CD14-positive monocyte (primary cell): ENCODE data around the gene SKOR1. TPM values are rescaled to one million over a fixed set of nuclear protein-coding genes. Genes with fewer than 3 reads are reported as not detected.
A peak's percentile ranks its signal among the peaks of the same experiment; 100 is the strongest.

Experiments used
- DNase-seq, 3 donors: peaks; one replicate each; pipeline ENCODE4 v3.0.0-alpha.2; 2011 to 2022
- H2AFZ ChIP-seq: 2 replicates; pipeline ENCODE4 v1.6.0; 2012; ENCODE audit warnings: mild to moderate bottlenecking, low read depth, low read length, inconsistent platforms; ENCODE audit not compliant: insufficient read depth, poor library complexity, severe bottlenecking
- H3K27ac ChIP-seq, 2 donors: 1 replicate in 1 of 2; 2 replicates in 1 of 2; pipeline ENCODE4 v1.5.1; 2012 to 2013; ENCODE audit warnings: low read length in 2 of 2, control low read depth in 1 of 2, inconsistent platforms in 1 of 2, low read depth in 1 of 2, mild to moderate bottlenecking in 1 of 2
- H3K27me3 ChIP-seq, 2 donors: one replicate each; pipeline versions ENCODE4 v1.6.0 to v1.6.1; 2011 to 2013; ENCODE audit warnings: low read length in 2 of 2; ENCODE audit not compliant: control insufficient read depth in 2 of 2, insufficient read depth in 2 of 2
- H3K36me3 ChIP-seq, 2 donors: replicated peaks in 1 of 2; 1 replicate in 1 of 2; 2 replicates in 1 of 2; pipeline versions ENCODE4 v1.5.1 to v1.6.1; 2012 to 2013; ENCODE audit warnings: low read length in 2 of 2, control low read depth in 1 of 2, inconsistent platforms in 1 of 2, mild to moderate bottlenecking in 1 of 2; ENCODE audit not compliant: insufficient read depth in 2 of 2, control insufficient read depth in 1 of 2
- H3K4me1 ChIP-seq, 2 donors: 1 replicate in 1 of 2; 2 replicates in 1 of 2; pipeline versions ENCODE4 v1.5.1 to v1.6.1; 2012 to 2013; ENCODE audit warnings: low read length in 2 of 2, control low read depth in 1 of 2, inconsistent platforms in 1 of 2, mild to moderate bottlenecking in 1 of 2, moderate library complexity in 1 of 2; ENCODE audit not compliant: insufficient read depth in 2 of 2, control insufficient read depth in 1 of 2
- H3K4me2 ChIP-seq: replicated peaks from 2 replicates; pipeline ENCODE3; 2012; ENCODE audit warnings: low read length, moderate library complexity, mild to moderate bottlenecking; ENCODE audit not compliant: poor library complexity, severe bottlenecking; ENCODE audit errors: extremely low read depth
- H3K4me3 ChIP-seq, 3 experiments: fragments of 200-600 bp in 1 of 3; sonication (generic) in 1 of 3; replicated peaks in 1 of 3; 1 replicate in 2 of 3; 2 replicates in 1 of 3; pipeline ENCODE4 v1.5.1; 2011 to 2013; ENCODE audit warnings: low read length in 3 of 3, mild to moderate bottlenecking in 3 of 3, control low read depth in 2 of 3, low read depth in 2 of 3, inconsistent platforms in 1 of 3, moderate library complexity in 1 of 3
- H3K79me2 ChIP-seq: 2 replicates; pipeline ENCODE4 v1.6.0; 2012; ENCODE audit warnings: mild to moderate bottlenecking, control low read depth, inconsistent platforms, low read length, moderate library complexity; ENCODE audit not compliant: insufficient read depth
- H3K9ac ChIP-seq: 2 replicates; pipeline ENCODE4 v1.6.0; 2017; ENCODE audit warnings: low read length, mild to moderate bottlenecking; ENCODE audit not compliant: insufficient read depth, poor library complexity, severe bottlenecking
- H3K9me3 ChIP-seq, 2 donors: replicated peaks in 1 of 2; 1 replicate in 1 of 2; 2 replicates in 1 of 2; pipeline versions ENCODE4 v1.5.1 to v1.6.1; 2012 to 2013; ENCODE audit warnings: low read length in 2 of 2, control low read depth in 1 of 2; ENCODE audit not compliant: control insufficient read depth in 1 of 2, insufficient read depth in 1 of 2
- H4K20me1 ChIP-seq: 2 replicates; pipeline ENCODE4 v1.6.0; 2012; ENCODE audit warnings: mild to moderate bottlenecking, low read length, control low read depth, moderate library complexity; ENCODE audit not compliant: insufficient read depth
- H3K27ac Mint-ChIP-seq, 7 donors: one replicate each; pipeline ENCODE4 v1.8.0; 2020; ENCODE audit warnings: mild to moderate bottlenecking in 7 of 7, mixed read lengths in 7 of 7, moderate library complexity in 6 of 7, inconsistent platforms in 2 of 7
- H3K27me3 Mint-ChIP-seq, 3 donors: one replicate each; pipeline ENCODE4 v1.8.0; 2021 to 2022; ENCODE audit warnings: low read depth in 3 of 3, mild to moderate bottlenecking in 3 of 3, mixed read lengths in 3 of 3, moderate library complexity in 3 of 3, inconsistent platforms in 1 of 3
- H3K36me3 Mint-ChIP-seq, 2 donors: one replicate each; pipeline ENCODE4 v1.8.0; 2020; ENCODE audit warnings: mixed read lengths in 2 of 2, inconsistent platforms in 1 of 2, mild to moderate bottlenecking in 1 of 2
- H3K4me1 Mint-ChIP-seq: one replicate; pipeline ENCODE4 v1.8.0; 2020; ENCODE audit warnings: mild to moderate bottlenecking, mixed read lengths
- H3K4me3 Mint-ChIP-seq, 2 donors: one replicate each; pipeline ENCODE4 v1.8.0; 2020; ENCODE audit warnings: mild to moderate bottlenecking in 2 of 2, mixed read lengths in 2 of 2, moderate library complexity in 1 of 2
- H3K9me3 Mint-ChIP-seq, 7 donors: one replicate each; pipeline ENCODE4 v1.8.0; 2020 to 2022; ENCODE audit warnings: mixed read lengths in 7 of 7, mild to moderate bottlenecking in 6 of 7, moderate library complexity in 6 of 7, inconsistent platforms in 2 of 7
- CTCF ChIP-seq: fragments of 200-600 bp; IDR thresholded peaks from one replicate; pipeline ENCODE4 v1.8.0; 2022; ENCODE audit warnings: antibody characterized with exemption, mild to moderate bottlenecking
- WGBS: methylation state at CpG from one replicate; pipeline ENCODE4 v1.1.5; 2013; ENCODE audit warnings: missing lambda C conversion rate; ENCODE audit not compliant: insufficient coverage; 5-methylcytosine and 5-hydroxymethylcytosine counted together
- intact Hi-C, 2 donors: fragments of 100-400 bp; cut with micrococcal nuclease; formaldehyde crosslinking; loops; one replicate each; pipeline versions ENCODE4 v1.15.0 to v1.15.1; 2023
- polyA plus RNA-seq, 3 donors: library from polyadenylated mRNA; depleted of rRNA in 1 of 3; unstranded in 2 of 3; stranded (reverse) in 1 of 3; fragments of 300-500 nt in 2 of 3; fragments of >200 nt in 1 of 3; fragmentation: Illumina TruSeq in 2 of 3; gene quantifications; 1 replicate in 2 of 3; 2 replicates in 1 of 3; pipeline ENCODE4 v1.2.3, GENCODE V29; 2012 to 2021
- small RNA-seq: library from RNA; depleted of rRNA; stranded (forward); fragments of <200 nt; gene quantifications from one replicate; pipeline ENCODE3, GENCODE V24; 2012; ENCODE audit warnings: low read depth; ENCODE audit not compliant: insufficient read length

Gene SKOR1
- polyA plus RNA-seq, 3 donors: 0.23 TPM; not detected in 2

GRCh38 chr15:67883234-67883773 lies 58.0 kb downstream of the SKOR1 start:
- Mint-ChIP-seq H3K4me1 (peaks cover 73% of the 10 kb centered on the region), H3K9me3 (peaks cover 0 to 1% (median 0%) of the 10 kb centered on the region in 7 donors), H3K36me3 (no peaks in the 10 kb centered on the region), H3K27me3 (peaks cover 0 to 1% (median 0%) of the 10 kb centered on the region in 3 donors), H3K27ac (peak overlapping the region in 6 of 7 donors; percentile 18 to 92 (median 80)), H3K4me3 (no peak overlapping the region)
- DNase-seq: no peak
- no peak for TF ChIP-seq CTCF
- Histone ChIP-seq H3K79me2 (no peaks in the 10 kb centered on the region), H4K20me1 (no peaks in the 10 kb centered on the region), H3K4me2 (no peak overlapping the region), H3K36me3 (no peaks in the 10 kb centered on the region), H3K9ac (no peak overlapping the region), H3K4me3 (no peak overlapping the region), H3K27me3 (no peaks in the 10 kb centered on the region), H3K9me3 (no peaks in the 10 kb centered on the region), H3K27ac (peak overlapping the region; percentile 13 to 77), H3K4me1 (peaks cover 67 to 73% of the 10 kb centered on the region in 2 donors), H2AFZ (peak overlapping the region; percentile 62)
- intact Hi-C loops: loop anchor here in 1 of 2 donors (10.0 kb wide), 1 partner anchor 61 kb away; no protein-coding TSS in a partner anchor
- WGBS: 84% methylated on average over 6 of the region's 10 CpGs

- peaks cover 0 to 2% (median 0%) of the 10 kb centered on the region in 7 donors for H3K9me3 Mint-ChIP-seq
- peaks cover 73% of the 10 kb centered on the region for H3K4me1 Mint-ChIP-seq
- H3K36me3 Mint-ChIP-seq: no peaks in the 10 kb centered on the region
- no peak for TF ChIP-seq CTCF
- peak overlapping the region; percentile 87 to 90 for H3K4me3 Mint-ChIP-seq
- intact Hi-C loops: loop anchor here in 1 of 2 donors (10.0 kb wide), 1 partner anchor 61 kb away; no protein-coding TSS in a partner anchor
- peak overlapping the region in 6 of 7 donors; percentile 16 to 84 (median 76) for H3K27ac Mint-ChIP-seq
- H3K36me3 ChIP-seq: no peaks in the 10 kb centered on the region
- peak overlapping the region in 1 of 3 experiments; percentile 83 for H3K4me3 ChIP-seq
- no peaks in the 10 kb centered on the region for H3K9me3 ChIP-seq
- H3K27me3 ChIP-seq: no peaks in the 10 kb centered on the region
- peak overlapping the region; percentile 64 for H3K9ac ChIP-seq
- peak overlapping the region; percentile 98 for H2AFZ ChIP-seq
- peak overlapping the region; percentile 93 for H3K4me2 ChIP-seq
- no peak for DNase-seq
- no peaks in the 10 kb centered on the region for H3K79me2 ChIP-seq
- H3K27ac ChIP-seq: peak overlapping the region; percentile 59 to 81
- H3K27me3 Mint-ChIP-seq: peaks cover 0 to 3% (median 2%) of the 10 kb centered on the region in 3 donors
- H4K20me1 ChIP-seq: no peaks in the 10 kb centered on the region
- H3K4me1 ChIP-seq: peaks cover 63 to 67% of the 10 kb centered on the region in 2 donors
- WGBS: no CpG with 5 or more reads among the region's 6 CpGs
Measured at GRCh38 chr15:67884009-67884408, 58.7 kb downstream of the SKOR1 start.

Small RNA genes within 50 kb of the gene (small RNA-seq; reads per million reads assigned to genes)
- 12.5 reads per million, percentile 80 among the genes with 10 or more reads in this experiment for gene RNU6-1

Other genes with a start within 250 kb of the SKOR1 start
- not detected for gene RNU6-1, start 14.5 kb downstream of the SKOR1 start, polyA plus RNA-seq
- 100 to 1,000 TPM in 1 of 3 donors, 10 to 100 TPM in 2; 47.3 to 109 (median 89.8) TPM for gene PIAS1, start 228.8 kb downstream of the SKOR1 start, polyA plus RNA-seq